GM12878 (cell line): ENCODE data around the gene CLMP. TPM values are rescaled to one million over a fixed set of nuclear protein-coding genes. Genes with fewer than 3 reads are reported as not detected.

Experiments used
- ATAC-seq: fragments of 200-7000 bp; cut with Tn5 transposase; 3 replicates; pipeline ENCODE4 v1.9.1; 2020; ENCODE audit warnings: mild to moderate bottlenecking, moderate library complexity
- BruUV-seq: library from RNA; stranded (reverse); fragments of 400-500 nt; replicated peaks from 2 replicates; lab custom pipeline; 2021; lab: Mats Ljungman, UMichigan
- CTCF ChIA-PET: fragments of 300-600 bp; sonication (Branson Sonifier 250); formaldehyde crosslinking; extraction: SDS; loops from one replicate; lab custom pipeline; 2021; ENCODE audit warnings: inconsistent platforms; lab: Yijun Ruan, JAX
- POLR2A ChIA-PET: fragments of 350-600 bp; formaldehyde crosslinking; extraction: SDS; loops from one replicate; lab custom pipeline; 2021; ENCODE audit warnings: inconsistent platforms; lab: Charles Lee
- RAD21 ChIA-PET: fragments of 300-600 bp; sonication (Branson Sonifier 250); formaldehyde crosslinking; loops from one replicate; lab custom pipeline; 2023; ENCODE audit warnings: antibody characterized with exemption; ENCODE audit not compliant: unreplicated experiment; lab: Charles Lee
- SMC1A ChIA-PET: fragments of 300-600 bp; sonication (Branson Sonifier 250); formaldehyde crosslinking; loops from one replicate; lab custom pipeline; 2023; ENCODE audit not compliant: unreplicated experiment, uncharacterized antibody; lab: Charles Lee
- DNase-seq: peaks from one replicate; pipeline ENCODE4 v3.0.0-alpha.2; 2011; ENCODE audit warnings: low read depth, low spot score
- FAIRE-seq: peaks from 3 replicates; lab custom pipeline; 2011; peaks lifted over from hg19 to GRCh38; lab: Jason Lieb, UNC
- H2AFZ ChIP-seq: 2 replicates; pipeline ENCODE4 v1.6.0; 2011; ENCODE audit warnings: low read depth, low read length, control low read depth; ENCODE audit not compliant: control insufficient read depth
- H3K27ac ChIP-seq: 2 replicates; pipeline ENCODE4 v1.5.1; 2011; ENCODE audit warnings: control low read depth; ENCODE audit not compliant: control insufficient read depth, insufficient read depth
- H3K27me3 ChIP-seq, 2 experiments: replicated peaks in 1 of 2; 2 replicates each; pipeline versions ENCODE4 v1.6.0 to v1.6.1; 2011; ENCODE audit warnings: low read length in 1 of 2; ENCODE audit not compliant: control insufficient read depth in 2 of 2, insufficient read depth in 2 of 2
- H3K36me3 ChIP-seq, 2 experiments: 2 replicates each; pipeline ENCODE4 v1.5.1; 2011; ENCODE audit warnings: low read length in 1 of 2; ENCODE audit not compliant: control insufficient read depth in 2 of 2, insufficient read depth in 2 of 2
- H3K4me1 ChIP-seq: 2 replicates; pipeline ENCODE4 v1.6.1; 2011; ENCODE audit warnings: mild to moderate bottlenecking, low read length, moderate library complexity, mixed read lengths; ENCODE audit not compliant: control insufficient read depth, insufficient read depth
- H3K4me2 ChIP-seq: 2 replicates; pipeline ENCODE4 v1.6.0; 2011; ENCODE audit warnings: control low read depth; ENCODE audit not compliant: control insufficient read depth, insufficient read depth
- H3K4me3 ChIP-seq: fragments of 200-600 bp; sonication (generic); 2 replicates; pipeline ENCODE4 v1.5.1; 2016
- H3K79me2 ChIP-seq: 2 replicates; pipeline ENCODE4 v1.6.0; 2011; ENCODE audit warnings: low read length; ENCODE audit not compliant: control insufficient read depth, insufficient read depth
- H3K9ac ChIP-seq: 2 replicates; pipeline ENCODE4 v1.8.0; 2011; ENCODE audit warnings: low read length, control low read depth, mixed read lengths; ENCODE audit not compliant: control insufficient read depth, insufficient read depth
- H3K9me3 ChIP-seq: replicated peaks from 3 replicates; pipeline ENCODE4 v1.5.1; 2011; ENCODE audit warnings: mild to moderate bottlenecking, low read length; ENCODE audit not compliant: control insufficient read depth, insufficient read depth
- H4K20me1 ChIP-seq: 2 replicates; pipeline ENCODE4 v1.6.0; 2011; ENCODE audit not compliant: control insufficient read depth, insufficient read depth
- BRCA1 ChIP-seq: IDR thresholded peaks from 2 replicates; pipeline ENCODE4 v1.6.1; 2011; ENCODE audit warnings: low read depth, low read length, improper control_type of control experiment
- CREB1 ChIP-seq: IDR thresholded peaks from 2 replicates; pipeline ENCODE4 v1.6.1; 2012; ENCODE audit warnings: low read depth, mild to moderate bottlenecking, inconsistent platforms
- EP300 ChIP-seq, 2 experiments: fragments of 150-350 bp in 1 of 2; IDR thresholded peaks; 2 replicates each; pipeline ENCODE4 v1.6.1; 2011 to 2012; ENCODE audit warnings: low read depth in 2 of 2, low read length in 2 of 2, borderline replicate concordance in 1 of 2, improper control_type of control experiment in 1 of 2, inconsistent platforms in 1 of 2; ENCODE audit not compliant: control insufficient read depth in 1 of 2
- IKZF1 ChIP-seq: fragments of 450-650 bp; conservative IDR thresholded peaks from 2 replicates; pipeline ENCODE4 v1.6.1; 2017; ENCODE audit warnings: antibody characterized with exemption, mild to moderate bottlenecking
- MTA2 ChIP-seq: fragments of 450-650 bp; IDR thresholded peaks from 2 replicates; pipeline ENCODE4 v1.6.1; 2016; ENCODE audit warnings: low read depth, mild to moderate bottlenecking, moderate library complexity
- MYC ChIP-seq: IDR thresholded peaks from 2 replicates; pipeline ENCODE4 v1.6.1; 2011; ENCODE audit warnings: mild to moderate bottlenecking, low read length, moderate library complexity, inconsistent platforms; ENCODE audit not compliant: insufficient read depth, insufficient replicate concordance, insufficient read length, severe bottlenecking
- SMARCA5 ChIP-seq: fragments of 450-650 bp; IDR thresholded peaks from 2 replicates; pipeline ENCODE4 v1.6.1; 2017; ENCODE audit warnings: mild to moderate bottlenecking
- SUPT20H ChIP-seq: IDR thresholded peaks from 2 replicates; pipeline ENCODE4 v1.6.1; 2011; ENCODE audit warnings: low read depth, mild to moderate bottlenecking, low read length, moderate library complexity, borderline replicate concordance; ENCODE audit not compliant: control insufficient read depth
- TAF1 ChIP-seq: IDR thresholded peaks from 2 replicates; pipeline ENCODE4 v1.6.1; 2011; ENCODE audit warnings: mild to moderate bottlenecking, low read depth, low read length, borderline replicate concordance
- TCF7 ChIP-seq: IDR thresholded peaks from 2 replicates; pipeline ENCODE4 v1.6.1; 2014; ENCODE audit warnings: antibody characterized with exemption, borderline replicate concordance
- WGBS: methylation state at CpG from one replicate; pipeline ENCODE4 v1.1.6; 2016; ENCODE audit warnings: low lambda C conversion rate; ENCODE audit not compliant: insufficient replicate concordance, insufficient coverage; ENCODE audit errors: missing lambda C conversion rate; 5-methylcytosine and 5-hydroxymethylcytosine counted together
- in situ Hi-C: fragments of 300-500 bp; cut with MboI; formaldehyde crosslinking; loops from 9 replicates; pipeline ENCODE4 v1.14.3; 2018; ENCODE audit warnings: mixed read lengths
- intact Hi-C: fragments of 100-400 bp; cut with micrococcal nuclease; formaldehyde crosslinking; loops from one replicate; pipeline ENCODE4 v1.14.2; 2022; ENCODE audit not compliant: unreplicated experiment
- polyA plus RNA-seq, 11 experiments: library from polyadenylated mRNA; depleted of rRNA in 4 of 11; unstranded in 6 of 11; stranded (reverse) in 5 of 11; fragments of >200 nt; fragmentation: Nextera tagmentation in 4 of 11; fragmentation: Illumina TruSeq in 1 of 11; extraction: Ambion mirVana in 4 of 11; extraction: Trizol in 1 of 11; gene quantifications; 1 replicate in 1 of 11; 2 replicates in 10 of 11; pipeline versions ENCODE4 v1.2.1 to v1.2.3, GENCODE V29; 2011 to 2016; ENCODE audit warnings: inconsistent platforms in 2 of 11, missing spikeins in 2 of 11, low read depth in 1 of 11
- total RNA-seq, 4 experiments: library from RNA; depleted of rRNA in 3 of 4; stranded (reverse); fragments of >200 nt in 3 of 4; fragmentation: Illumina TruSeq in 1 of 4; extraction: Trizol in 1 of 4; gene quantifications; 2 replicates each; pipeline versions ENCODE4 v1.2.1 to v1.2.3, GENCODE V29; 2013 to 2021
- TF ChIP-seq, protein P1 (sequence below): IDR thresholded peaks from 2 replicates; pipeline ENCODE4 v1.6.1; 2012; ENCODE audit warnings: mild to moderate bottlenecking, low read depth, low read length
- TF ChIP-seq, protein P2 (sequence below): IDR thresholded peaks from 2 replicates; pipeline ENCODE4 v1.6.1; 2011; ENCODE audit warnings: low read depth, mild to moderate bottlenecking, low read length, moderate library complexity, borderline replicate concordance; ENCODE audit errors: extremely low read depth
- TF ChIP-seq, protein P3 (sequence below): IDR thresholded peaks from 2 replicates; pipeline ENCODE4 v1.6.1; 2012; ENCODE audit warnings: low read length, inconsistent platforms

CLMP gene
- total and polyA plus RNA-seq, 10 of the 15 experiments (the other 5 are each of a cell fraction or from before 2014, with no cell fraction given): 0.01 to 0.71 (median 0.20) TPM; not detected in 4

DNA sequence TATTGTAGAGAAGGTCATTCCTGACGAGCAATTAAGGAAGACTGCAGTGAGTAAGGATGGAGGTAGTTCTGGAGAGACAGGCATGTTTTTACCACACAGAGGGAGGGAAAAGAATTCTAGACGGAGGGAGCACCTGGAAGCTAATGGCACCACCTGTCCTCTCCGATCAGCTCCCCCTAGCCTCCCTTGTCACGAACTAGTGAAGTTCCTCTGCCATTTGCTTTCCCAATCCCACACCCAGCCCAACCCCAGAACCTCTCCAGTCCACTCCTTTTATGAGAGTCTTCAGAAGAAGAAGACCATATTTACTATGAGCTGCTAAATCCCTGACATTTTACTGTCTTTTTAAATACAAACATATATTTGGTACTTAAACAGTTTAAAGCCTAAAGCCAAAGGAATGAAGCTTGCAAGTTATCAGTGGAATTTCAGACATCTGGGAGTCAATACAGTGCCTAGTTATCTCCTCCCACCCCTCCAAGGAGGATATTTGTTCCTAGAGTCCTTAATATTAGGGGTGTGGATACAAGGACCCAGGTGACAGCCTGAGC lies 87.0 kb downstream of the CLMP start:
- Histone ChIP-seq H4K20me1 (no peaks in the 10 kb centered on the region), H3K9me3 (no peaks in the 10 kb centered on the region), H3K9ac (no peak overlapping the region), H3K4me2 (no peak overlapping the region), H3K4me3 (no peak overlapping the region), H3K79me2 (no peaks in the 10 kb centered on the region), H3K27ac (no peak overlapping the region), H2AFZ (no peak overlapping the region), H3K36me3 (no peaks in the 10 kb centered on the region), H3K27me3 (no peaks in the 10 kb centered on the region; a peak in 2 of 4 replicates), H3K4me1 (no peaks in the 10 kb centered on the region)
- WGBS: 42% methylated on average over 4 of the region's 4 CpGs
- FAIRE-seq (no peak), ATAC-seq (no peak), DNase-seq (no peak)
- ChIA-PET POLR2A (interaction anchor here (0.7 kb wide), 1 partner anchor 101 kb away, joined by 5 read pairs; no protein-coding TSS in a partner anchor), SMC1A (interaction anchor here (1.0 to 1.9 kb wide), 3 partner anchors 9 to 144 kb away, joined by 4 to 5 read pairs (median 5); no protein-coding TSS in a partner anchor), CTCF (interaction anchor here (0.6 to 9.5 kb wide), 7 partner anchors 53 to 489 kb away, joined by 3 to 117 read pairs (median 5); no protein-coding TSS in a partner anchor), RAD21 (interaction anchor here (1.0 to 5.1 kb wide), 2 partner anchors 139 to 371 kb away, joined by 3 to 44 read pairs; no protein-coding TSS in a partner anchor)
- BruUV-seq: no TSS peak
- TF ChIP-seq, protein P1, sequence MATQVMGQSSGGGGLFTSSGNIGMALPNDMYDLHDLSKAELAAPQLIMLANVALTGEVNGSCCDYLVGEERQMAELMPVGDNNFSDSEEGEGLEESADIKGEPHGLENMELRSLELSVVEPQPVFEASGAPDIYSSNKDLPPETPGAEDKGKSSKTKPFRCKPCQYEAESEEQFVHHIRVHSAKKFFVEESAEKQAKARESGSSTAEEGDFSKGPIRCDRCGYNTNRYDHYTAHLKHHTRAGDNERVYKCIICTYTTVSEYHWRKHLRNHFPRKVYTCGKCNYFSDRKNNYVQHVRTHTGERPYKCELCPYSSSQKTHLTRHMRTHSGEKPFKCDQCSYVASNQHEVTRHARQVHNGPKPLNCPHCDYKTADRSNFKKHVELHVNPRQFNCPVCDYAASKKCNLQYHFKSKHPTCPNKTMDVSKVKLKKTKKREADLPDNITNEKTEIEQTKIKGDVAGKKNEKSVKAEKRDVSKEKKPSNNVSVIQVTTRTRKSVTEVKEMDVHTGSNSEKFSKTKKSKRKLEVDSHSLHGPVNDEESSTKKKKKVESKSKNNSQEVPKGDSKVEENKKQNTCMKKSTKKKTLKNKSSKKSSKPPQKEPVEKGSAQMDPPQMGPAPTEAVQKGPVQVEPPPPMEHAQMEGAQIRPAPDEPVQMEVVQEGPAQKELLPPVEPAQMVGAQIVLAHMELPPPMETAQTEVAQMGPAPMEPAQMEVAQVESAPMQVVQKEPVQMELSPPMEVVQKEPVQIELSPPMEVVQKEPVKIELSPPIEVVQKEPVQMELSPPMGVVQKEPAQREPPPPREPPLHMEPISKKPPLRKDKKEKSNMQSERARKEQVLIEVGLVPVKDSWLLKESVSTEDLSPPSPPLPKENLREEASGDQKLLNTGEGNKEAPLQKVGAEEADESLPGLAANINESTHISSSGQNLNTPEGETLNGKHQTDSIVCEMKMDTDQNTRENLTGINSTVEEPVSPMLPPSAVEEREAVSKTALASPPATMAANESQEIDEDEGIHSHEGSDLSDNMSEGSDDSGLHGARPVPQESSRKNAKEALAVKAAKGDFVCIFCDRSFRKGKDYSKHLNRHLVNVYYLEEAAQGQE: no peak
- TF ChIP-seq, protein P2, sequence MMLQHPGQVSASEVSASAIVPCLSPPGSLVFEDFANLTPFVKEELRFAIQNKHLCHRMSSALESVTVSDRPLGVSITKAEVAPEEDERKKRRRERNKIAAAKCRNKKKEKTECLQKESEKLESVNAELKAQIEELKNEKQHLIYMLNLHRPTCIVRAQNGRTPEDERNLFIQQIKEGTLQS: no peak
- TF ChIP-seq IKZF1 (no peak), EP300 (IDR thresholded peaks at IDR 0.05; ENCODE audit: borderline replicate concordance in 1 of 2, control insufficient read depth in 1 of 2, low read depth in 2 of 2, low read length in 2 of 2) (no peak), SMARCA5 (no peak), BRCA1 (no peak), TCF7 (no peak), MYC (no peak), MTA2 (no peak), CREB1 (no peak), SUPT20H (no peak), TAF1 (no peak)
- TF ChIP-seq, protein P3, sequence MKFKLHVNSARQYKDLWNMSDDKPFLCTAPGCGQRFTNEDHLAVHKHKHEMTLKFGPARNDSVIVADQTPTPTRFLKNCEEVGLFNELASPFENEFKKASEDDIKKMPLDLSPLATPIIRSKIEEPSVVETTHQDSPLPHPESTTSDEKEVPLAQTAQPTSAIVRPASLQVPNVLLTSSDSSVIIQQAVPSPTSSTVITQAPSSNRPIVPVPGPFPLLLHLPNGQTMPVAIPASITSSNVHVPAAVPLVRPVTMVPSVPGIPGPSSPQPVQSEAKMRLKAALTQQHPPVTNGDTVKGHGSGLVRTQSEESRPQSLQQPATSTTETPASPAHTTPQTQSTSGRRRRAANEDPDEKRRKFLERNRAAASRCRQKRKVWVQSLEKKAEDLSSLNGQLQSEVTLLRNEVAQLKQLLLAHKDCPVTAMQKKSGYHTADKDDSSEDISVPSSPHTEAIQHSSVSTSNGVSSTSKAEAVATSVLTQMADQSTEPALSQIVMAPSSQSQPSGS: no peak
- intact Hi-C loops: loop anchor here (10.0 kb wide), 1 partner anchor 597 kb away; no protein-coding TSS in a partner anchor
- in situ Hi-C loops: no loop called here
